ENCODE measurements around the gene CALML3.

The CALML3 gene

GRCh38 chr10:5530846-5531557 lies 6.2 kb downstream of the CALML3 start:
- DNase-seq (ENCODE audit: low read depth, low spot score) = no peak
- TF ChIP-seq CTCF (IDR thresholded peaks at IDR 0.05; ENCODE audit: insufficient read depth, low read length, missing control alignments) = no peak
- no peak overlapping the region for H3K4me3 ChIP-seq (ENCODE audit: low read depth, low read length)
- ChIA-PET CTCF (interaction anchor here (1.3 kb wide), 1 partner anchor 68 kb away, joined by 3 read pairs; no protein-coding TSS in a partner anchor), POLR2A (no interaction called here)

GRCh38 chr10:5531558-5532306 lies 7.0 kb downstream of the CALML3 start:
- no peak overlapping the region for H3K4me3 ChIP-seq (ENCODE audit: low read depth, low read length)
- POLR2A ChIA-PET = no interaction called here
- TF ChIP-seq CTCF (IDR thresholded peaks at IDR 0.05; ENCODE audit: insufficient read depth, low read length, missing control alignments) = no peak
- CTCF ChIA-PET = no interaction called here
- no peak for DNase-seq (ENCODE audit: low read depth, low spot score)

- no peak overlapping the region for H3K4me3 ChIP-seq (ENCODE audit: low read depth, low read length)
- no peak for DNase-seq (ENCODE audit: low read depth, low spot score)
- TF ChIP-seq CTCF (IDR thresholded peaks at IDR 0.05; ENCODE audit: insufficient read depth, low read length, missing control alignments) = no peak
- CTCF ChIA-PET = no interaction called here
- POLR2A ChIA-PET = no interaction called here
Observed at GRCh38 chr10:5532307-5532605, 7.5 kb downstream of the CALML3 start.

GRCh38 chr10:5532618-5533097 lies 7.9 kb downstream of the CALML3 start:
- no peak for DNase-seq (ENCODE audit: low read depth, low spot score)

GRCh38 chr10:5533098-5533731 lies 8.5 kb downstream of the CALML3 start:
- POLR2A ChIA-PET = no interaction called here
- no peak overlapping the region for H3K4me3 ChIP-seq (ENCODE audit: low read depth, low read length)
- DNase-seq (ENCODE audit: low read depth, low spot score) = no peak
- no peak for TF ChIP-seq CTCF (IDR thresholded peaks at IDR 0.05; ENCODE audit: insufficient read depth, low read length, missing control alignments)
- CTCF ChIA-PET = no interaction called here

More at GRCh38 chr10:5532618-5533097, 7.9 kb downstream of the CALML3 start:
- ChIA-PET POLR2A (no interaction called here), CTCF (no interaction called here)
- TF ChIP-seq CTCF (IDR thresholded peaks at IDR 0.05; ENCODE audit: insufficient read depth, low read length, missing control alignments) = no peak
- H3K4me3 ChIP-seq (ENCODE audit: low read depth, low read length) = no peak overlapping the region
